H9 (cell line): ENCODE results near the gene GCNT2. TPM values are rescaled to one million over a fixed set of nuclear protein-coding genes. Genes with fewer than 3 reads are reported as not detected.
A peak's percentile ranks its signal among the peaks of the same experiment; 100 is the strongest.

Experiments used
- DNase-seq: peaks from one replicate; pipeline ENCODE4 v3.0.0-alpha.2; 2017
- H2AFZ ChIP-seq: one replicate; pipeline ENCODE4 v1.6.1; 2013; ENCODE audit warnings: mild to moderate bottlenecking, low read length, control low read depth, moderate library complexity
- H2AK5ac ChIP-seq: 2 replicates; pipeline ENCODE4 v1.6.1; 2013; ENCODE audit warnings: low read length, control low read depth, mixed read lengths; ENCODE audit not compliant: insufficient read length
- H2BK120ac ChIP-seq: one replicate; pipeline ENCODE4 v1.6.1; 2013; ENCODE audit warnings: low read depth, mild to moderate bottlenecking, low read length, control low read depth, inconsistent platforms; ENCODE audit not compliant: poor library complexity, severe bottlenecking
- H2BK12ac ChIP-seq: 2 replicates; pipeline ENCODE4 v1.6.1; 2013; ENCODE audit warnings: low read length, control low read depth, mixed read lengths, low read depth; ENCODE audit not compliant: insufficient read length
- H2BK15ac ChIP-seq: 2 replicates; pipeline ENCODE4 v1.6.1; 2013; ENCODE audit warnings: low read depth, low read length, control low read depth
- H2BK20ac ChIP-seq: one replicate; pipeline ENCODE4 v1.6.1; 2013; ENCODE audit warnings: low read depth, mild to moderate bottlenecking, low read length, control low read depth, inconsistent platforms; ENCODE audit not compliant: poor library complexity, severe bottlenecking
- H2BK5ac ChIP-seq: 2 replicates; pipeline ENCODE4 v1.6.1; 2013; ENCODE audit warnings: low read length, control low read depth, mixed read lengths; ENCODE audit not compliant: insufficient read length
- H3K14ac ChIP-seq: 2 replicates; pipeline ENCODE4 v1.6.1; 2013; ENCODE audit warnings: low read length, control low read depth; ENCODE audit not compliant: insufficient read depth
- H3K18ac ChIP-seq: 2 replicates; pipeline ENCODE4 v1.6.1; 2013; ENCODE audit warnings: low read depth, mild to moderate bottlenecking, mixed read lengths, low read length, control low read depth; ENCODE audit not compliant: insufficient read length
- H3K23ac ChIP-seq: 2 replicates; pipeline ENCODE4 v1.6.1; 2013; ENCODE audit warnings: low read length, control low read depth, mixed read lengths, low read depth; ENCODE audit not compliant: insufficient read length
- H3K23me2 ChIP-seq: 2 replicates; pipeline ENCODE4 v1.6.1; 2013; ENCODE audit warnings: low read depth, mild to moderate bottlenecking, mixed read lengths, low read length, control low read depth; ENCODE audit not compliant: insufficient read length, poor library complexity, severe bottlenecking
- H3K27ac ChIP-seq: 2 replicates; pipeline ENCODE4 v1.5.1; 2013; ENCODE audit warnings: low read length, control low read depth, mixed read lengths, low read depth; ENCODE audit not compliant: insufficient read length
- H3K27me3 ChIP-seq: 2 replicates; pipeline ENCODE4 v1.6.1; 2013; ENCODE audit warnings: low read length, control low read depth, inconsistent platforms; ENCODE audit not compliant: insufficient read depth
- H3K4ac ChIP-seq: 2 replicates; pipeline ENCODE4 v1.6.1; 2013; ENCODE audit warnings: low read depth, mild to moderate bottlenecking, control low read depth, inconsistent platforms, low read length, moderate library complexity
- H3K4me1 ChIP-seq: 2 replicates; pipeline ENCODE4 v1.6.1; 2013; ENCODE audit warnings: low read length, control low read depth, inconsistent platforms; ENCODE audit not compliant: insufficient read depth
- H3K4me2 ChIP-seq: 2 replicates; pipeline ENCODE4 v1.6.1; 2013; ENCODE audit warnings: low read length, control low read depth, mixed read lengths; ENCODE audit not compliant: insufficient read length, insufficient read depth
- H3K56ac ChIP-seq: 2 replicates; pipeline ENCODE4 v1.6.1; 2013; ENCODE audit warnings: low read depth, mild to moderate bottlenecking, mixed read lengths, low read length, control low read depth; ENCODE audit not compliant: insufficient read length
- H3K79me1 ChIP-seq: 2 replicates; pipeline ENCODE4 v1.6.1; 2013; ENCODE audit warnings: low read depth, mild to moderate bottlenecking, moderate library complexity, low read length, control low read depth, inconsistent platforms; ENCODE audit not compliant: insufficient read depth, poor library complexity, severe bottlenecking
- H3K79me2 ChIP-seq: 2 replicates; pipeline ENCODE4 v1.6.1; 2013; ENCODE audit warnings: low read length, control low read depth, inconsistent platforms; ENCODE audit not compliant: insufficient read depth
- H3K9ac ChIP-seq: 2 replicates; pipeline ENCODE4 v1.6.1; 2013; ENCODE audit warnings: low read length, control low read depth, mixed read lengths; ENCODE audit not compliant: insufficient read length; ENCODE audit errors: extremely low read depth
- H3K9me3 ChIP-seq: one replicate; pipeline ENCODE4 v1.6.1; 2013; ENCODE audit warnings: low read depth, low read length, inconsistent platforms; ENCODE audit not compliant: control insufficient read depth
- H3T11ph ChIP-seq: one replicate; pipeline ENCODE4 v1.6.1; 2013; ENCODE audit warnings: mild to moderate bottlenecking, low read length, control low read depth, inconsistent platforms
- H4K20me1 ChIP-seq: one replicate; pipeline ENCODE4 v1.6.1; 2013; ENCODE audit not compliant: control insufficient read depth, insufficient read length, insufficient read depth
- H4K5ac ChIP-seq: 2 replicates; pipeline ENCODE4 v1.6.1; 2013; ENCODE audit warnings: low read depth, mild to moderate bottlenecking, mixed read lengths, low read length, control low read depth; ENCODE audit not compliant: insufficient read length
- H4K8ac ChIP-seq: replicated peaks from 2 replicates; pipeline ENCODE4 v1.6.1; 2013; ENCODE audit warnings: low read length, control low read depth, mixed read lengths, low read depth; ENCODE audit not compliant: insufficient read length
- H4K91ac ChIP-seq: 2 replicates; pipeline ENCODE4 v1.6.1; 2013; ENCODE audit warnings: low read depth, mild to moderate bottlenecking, moderate library complexity, mixed read lengths, low read length, control low read depth; ENCODE audit not compliant: insufficient read length
- H3K27ac Mint-ChIP-seq, 3 experiments: 2 replicates in 2 of 3; 3 replicates in 1 of 3; pipeline ENCODE4 v1.8.0; 2020 to 2021; ENCODE audit warnings: mixed read lengths in 3 of 3, mild to moderate bottlenecking in 1 of 3, moderate library complexity in 1 of 3
- H3K27me3 Mint-ChIP-seq: 2 replicates; pipeline ENCODE4 v1.8.0; 2021; ENCODE audit warnings: low read depth, mild to moderate bottlenecking, moderate library complexity, mixed read lengths
- H3K36me3 Mint-ChIP-seq, 3 experiments: 2 replicates in 2 of 3; 3 replicates in 1 of 3; pipeline ENCODE4 v1.8.0; 2020 to 2021; ENCODE audit warnings: low read depth in 3 of 3, mixed read lengths in 3 of 3; ENCODE audit not compliant: insufficient read depth in 1 of 3
- H3K4me1 Mint-ChIP-seq, 2 experiments: 2 replicates each; pipeline ENCODE4 v1.8.0; 2020; ENCODE audit warnings: mixed read lengths in 2 of 2
- H3K4me3 Mint-ChIP-seq, 2 experiments: 2 replicates in 1 of 2; 3 replicates in 1 of 2; pipeline ENCODE4 v1.8.0; 2020 to 2021; ENCODE audit warnings: mild to moderate bottlenecking in 2 of 2, mixed read lengths in 2 of 2, moderate library complexity in 1 of 2
- H3K9me3 Mint-ChIP-seq, 2 experiments: 2 replicates in 1 of 2; 3 replicates in 1 of 2; pipeline ENCODE4 v1.8.0; 2020; ENCODE audit warnings: mild to moderate bottlenecking in 2 of 2, mixed read lengths in 2 of 2, moderate library complexity in 1 of 2
- WGBS: extraction: QIAGEN DNeasy Blood & Tissue Kit; methylation state at CpG from one replicate; pipeline ENCODE4 v1.1.7; 2013; ENCODE audit warnings: missing lambda C conversion rate, low lambda C conversion rate, mixed read lengths; ENCODE audit not compliant: insufficient read length; ENCODE audit errors: extremely low coverage; 5-methylcytosine and 5-hydroxymethylcytosine counted together
- total RNA-seq: library from RNA; stranded (reverse); gene quantifications from 2 replicates; pipeline ENCODE4 v1.2.1, GENCODE V29; 2021
- TF ChIP-seq, protein P1 (sequence below): fragments of 200-600 bp; sonication (generic); conservative IDR thresholded peaks from 3 replicates; pipeline ENCODE4 v1.8.0; 2021; ENCODE audit warnings: antibody characterized with exemption, mild to moderate bottlenecking

Gene GCNT2
- total RNA-seq, 1 experiment from 2014 or later: 41.7 TPM

DNA sequence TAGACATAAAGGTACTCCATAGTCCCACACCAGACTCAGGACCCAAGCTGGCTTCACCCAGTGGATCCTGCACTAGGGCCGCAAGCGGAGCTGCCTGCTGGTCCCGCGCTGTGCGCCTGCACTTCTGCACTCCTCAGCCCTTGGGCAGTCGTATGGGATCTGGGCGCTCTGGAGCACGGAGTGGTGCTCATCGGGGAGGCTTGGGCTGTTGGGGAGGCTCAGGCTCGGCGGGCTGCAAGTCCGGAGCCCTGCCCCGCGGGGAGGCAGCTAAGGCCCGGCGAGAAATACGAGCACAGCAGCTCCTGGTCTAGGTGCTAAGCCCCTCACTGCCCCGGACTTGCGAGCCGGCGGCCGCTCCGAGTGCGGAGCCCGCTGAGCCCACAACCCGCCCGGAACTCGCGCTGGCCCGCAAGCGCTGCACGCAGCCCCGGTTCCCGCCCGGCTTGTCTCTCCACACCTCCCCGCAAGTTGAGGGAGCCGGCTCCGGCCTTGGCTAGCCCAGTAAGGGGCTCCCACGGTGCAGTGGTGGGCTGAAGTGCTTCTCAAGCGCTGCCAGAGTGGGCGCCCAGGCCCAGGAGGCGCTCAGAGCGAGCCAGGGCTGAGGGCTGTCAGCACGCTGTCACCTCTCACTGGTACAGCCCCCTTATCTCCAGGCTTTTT lies 33.4 kb upstream of the GCNT2 start:
- H3K18ac ChIP-seq: no peak overlapping the region
- no peak overlapping the region for H3K27ac Mint-ChIP-seq
- no peak overlapping the region for H4K5ac ChIP-seq
- H3K27me3 ChIP-seq: no peaks in the 10 kb centered on the region; the same call in 1 of the 2 replicates
- H3K4ac ChIP-seq: no peak overlapping the region
- H2AK5ac ChIP-seq: no peak overlapping the region
- no peak overlapping the region for H2BK12ac ChIP-seq
- no peak overlapping the region for H2AFZ ChIP-seq
- peak; percentile 67 for DNase-seq
- H3K4me1 Mint-ChIP-seq: peaks cover 4 to 8% of the 10 kb centered on the region in 2 experiments
- TF ChIP-seq, protein P1, sequence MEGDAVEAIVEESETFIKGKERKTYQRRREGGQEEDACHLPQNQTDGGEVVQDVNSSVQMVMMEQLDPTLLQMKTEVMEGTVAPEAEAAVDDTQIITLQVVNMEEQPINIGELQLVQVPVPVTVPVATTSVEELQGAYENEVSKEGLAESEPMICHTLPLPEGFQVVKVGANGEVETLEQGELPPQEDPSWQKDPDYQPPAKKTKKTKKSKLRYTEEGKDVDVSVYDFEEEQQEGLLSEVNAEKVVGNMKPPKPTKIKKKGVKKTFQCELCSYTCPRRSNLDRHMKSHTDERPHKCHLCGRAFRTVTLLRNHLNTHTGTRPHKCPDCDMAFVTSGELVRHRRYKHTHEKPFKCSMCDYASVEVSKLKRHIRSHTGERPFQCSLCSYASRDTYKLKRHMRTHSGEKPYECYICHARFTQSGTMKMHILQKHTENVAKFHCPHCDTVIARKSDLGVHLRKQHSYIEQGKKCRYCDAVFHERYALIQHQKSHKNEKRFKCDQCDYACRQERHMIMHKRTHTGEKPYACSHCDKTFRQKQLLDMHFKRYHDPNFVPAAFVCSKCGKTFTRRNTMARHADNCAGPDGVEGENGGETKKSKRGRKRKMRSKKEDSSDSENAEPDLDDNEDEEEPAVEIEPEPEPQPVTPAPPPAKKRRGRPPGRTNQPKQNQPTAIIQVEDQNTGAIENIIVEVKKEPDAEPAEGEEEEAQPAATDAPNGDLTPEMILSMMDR: no peak
- no peak overlapping the region for H3K4me2 ChIP-seq
- H3K27me3 Mint-ChIP-seq: peaks cover 18% of the 10 kb centered on the region
- H3K23ac ChIP-seq: no peak overlapping the region
- no peak overlapping the region for H4K91ac ChIP-seq
- no peaks in the 10 kb centered on the region for H3K9me3 ChIP-seq
- no peaks in the 10 kb centered on the region for H4K20me1 ChIP-seq
- no peaks in the 10 kb centered on the region for H3K79me2 ChIP-seq
- WGBS: no CpG with 5 or more reads among the region's 44 CpGs
- H3K14ac ChIP-seq: no peak overlapping the region
- H4K8ac ChIP-seq: no peak overlapping the region
- H3K27ac ChIP-seq: no peak overlapping the region
- no peaks in the 10 kb centered on the region for H3K4me1 ChIP-seq
- no peaks in the 10 kb centered on the region for H3K79me1 ChIP-seq
- no peak overlapping the region for H3T11ph ChIP-seq
- no peak overlapping the region for H2BK15ac ChIP-seq
- H2BK120ac ChIP-seq: no peak overlapping the region
- peaks cover 5% of the 10 kb centered on the region for H3K23me2 ChIP-seq
- H3K56ac ChIP-seq: no peak overlapping the region
- H2BK20ac ChIP-seq: no peak overlapping the region
- H3K4me3 Mint-ChIP-seq: no peak overlapping the region; a peak in 1 of 5 replicates
- no peak overlapping the region for H2BK5ac ChIP-seq
- peaks cover 0 to 6% of the 10 kb centered on the region in 2 experiments; a peak in 1 of 5 replicates for H3K9me3 Mint-ChIP-seq
- no peaks in the 10 kb centered on the region for H3K36me3 Mint-ChIP-seq
- no peak overlapping the region for H3K9ac ChIP-seq
